Activated gamma-delta T cell treated with anti-CD3 and anti-CD28 coated beads, Interleukin-2, amount 50 U/mL, for 16 hours (primary cell): ENCODE measurements around the gene CBX3.
"Not testable (repeated sequence)": the region's sequence is repeated elsewhere in the genome, so short reads cannot be mapped to it uniquely, and the experiment has no call there.

Source experiments
- DNase-seq: peaks from one replicate; pipeline ENCODE4 v3.0.0-alpha.2; 2020; ENCODE audit warnings: low read depth

The CBX3 gene

DNA sequence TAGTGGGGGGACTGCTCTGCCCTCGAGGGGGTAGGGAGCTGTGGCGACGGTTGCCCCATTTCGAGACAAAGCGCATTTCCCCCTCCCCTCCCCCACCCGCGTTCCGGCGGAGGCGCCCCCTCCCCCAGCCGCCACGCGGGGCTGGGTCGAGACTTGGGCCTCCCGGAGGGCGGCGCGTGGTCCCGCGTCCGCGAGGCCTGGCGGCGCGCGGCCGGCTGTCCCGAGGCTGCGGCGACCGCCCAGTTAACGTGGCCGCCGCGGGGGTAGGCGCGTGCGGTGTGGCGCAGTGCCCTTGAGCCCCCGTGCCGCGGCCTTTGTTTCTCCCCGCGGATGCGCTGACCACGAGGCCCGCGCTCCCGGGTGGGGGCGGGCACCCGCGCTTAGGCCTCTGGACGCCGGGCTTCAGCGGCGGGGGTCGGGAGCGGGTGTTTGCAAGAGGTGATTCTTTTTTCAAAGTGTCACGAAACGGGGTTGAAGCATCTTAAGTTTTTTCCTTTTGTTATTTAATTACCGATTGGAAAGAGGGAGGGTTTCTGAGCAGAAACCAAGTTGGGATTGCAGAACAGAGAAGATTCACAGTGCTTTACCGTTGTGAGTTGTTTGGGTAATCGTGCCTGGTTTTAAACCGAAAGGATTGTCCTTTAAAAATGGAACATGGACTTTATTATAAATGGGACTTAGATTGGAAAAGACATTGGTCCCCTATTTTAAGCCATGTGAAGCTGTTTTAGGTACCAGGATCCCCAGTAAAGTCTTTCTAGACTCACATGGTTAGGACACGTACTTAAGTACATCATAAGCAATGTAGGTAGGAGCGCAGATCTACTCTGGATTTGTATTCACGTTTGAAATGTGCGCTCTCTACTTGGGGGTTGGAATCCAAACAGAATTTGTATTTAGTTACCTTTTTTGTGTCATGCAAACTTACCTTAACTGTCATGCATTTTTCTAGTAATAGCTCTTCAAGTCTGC lies 760 bp downstream of the CBX3 start:
- DNase-seq, result peak; percentile 46

DNA sequence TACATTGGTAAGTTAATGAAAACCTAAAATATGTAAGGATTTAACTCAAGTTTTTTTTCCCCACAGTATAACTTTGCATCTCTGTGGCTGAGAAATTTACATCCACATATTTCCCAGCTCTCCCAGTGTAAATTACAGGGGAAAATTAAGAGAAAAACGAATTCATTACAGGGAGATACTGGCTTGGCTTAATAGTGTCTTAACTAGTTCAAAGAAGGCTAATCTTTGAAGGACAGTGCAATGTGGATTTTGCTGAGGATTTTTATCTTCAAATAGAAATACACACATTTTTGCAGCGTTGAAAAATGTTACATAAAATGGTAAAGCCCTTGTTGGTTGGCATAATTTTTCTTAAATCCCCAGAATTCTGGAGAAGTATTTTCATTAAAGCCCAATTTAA lies 1.5 kb downstream of the CBX3 start:
- DNase-seq, result no peak

DNA sequence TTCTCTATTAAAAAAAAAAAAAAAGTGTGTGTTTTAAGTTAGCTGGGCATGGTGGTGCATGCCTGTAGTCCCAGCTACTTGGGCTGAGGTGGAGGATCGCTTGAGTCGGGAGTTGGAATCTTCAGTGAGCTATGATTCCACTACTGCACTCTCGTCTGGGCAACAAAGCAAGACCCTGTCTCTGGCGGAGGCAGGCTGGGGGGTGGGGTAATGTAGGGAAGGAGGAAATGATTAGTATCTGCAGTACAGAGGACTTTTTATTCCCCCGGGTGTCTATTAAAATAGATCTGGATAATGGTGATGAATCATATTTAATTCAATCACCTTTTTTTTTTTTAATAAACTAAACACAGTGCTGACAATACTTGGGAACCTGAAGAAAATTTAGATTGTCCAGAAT lies 6.5 kb downstream of the CBX3 start:
- no peak for DNase-seq

DNA sequence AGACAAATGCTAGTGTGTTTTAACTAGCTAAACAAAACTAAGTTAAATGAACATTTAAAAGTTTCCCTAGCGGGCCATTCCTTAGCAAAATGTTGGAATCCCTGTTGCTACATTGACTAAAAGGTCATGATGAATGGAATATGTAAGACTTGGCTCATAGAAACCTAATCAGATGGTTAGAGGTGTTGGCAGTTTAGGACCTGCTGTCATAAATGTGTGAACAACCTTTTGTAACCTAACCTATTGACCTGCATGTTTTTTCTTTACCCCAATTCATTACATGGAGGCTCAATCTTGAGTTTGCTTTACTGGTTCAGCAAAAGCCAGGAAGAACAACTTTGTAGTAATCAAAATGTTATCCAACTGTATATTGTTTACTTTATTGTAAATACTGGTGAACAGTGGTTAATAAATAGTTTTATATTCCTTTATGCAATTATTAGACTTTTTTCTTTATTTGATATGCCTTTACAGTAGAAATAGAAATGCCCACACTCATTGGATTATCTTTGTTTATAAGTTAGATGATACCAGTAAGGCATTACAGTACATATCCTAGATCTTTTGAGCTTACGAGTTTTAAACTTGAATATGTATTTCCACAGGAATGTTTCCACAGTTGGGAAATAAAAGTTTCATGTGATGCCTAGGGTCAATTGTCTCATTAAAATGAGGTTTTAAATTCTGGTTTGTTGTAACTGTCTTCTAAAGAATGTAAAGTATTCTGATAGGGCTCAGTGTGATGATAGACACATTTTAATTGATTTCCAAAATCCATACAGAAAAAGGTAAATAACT lies 11.6 kb downstream of the CBX3 start:
- DNase-seq, result no peak

DNA sequence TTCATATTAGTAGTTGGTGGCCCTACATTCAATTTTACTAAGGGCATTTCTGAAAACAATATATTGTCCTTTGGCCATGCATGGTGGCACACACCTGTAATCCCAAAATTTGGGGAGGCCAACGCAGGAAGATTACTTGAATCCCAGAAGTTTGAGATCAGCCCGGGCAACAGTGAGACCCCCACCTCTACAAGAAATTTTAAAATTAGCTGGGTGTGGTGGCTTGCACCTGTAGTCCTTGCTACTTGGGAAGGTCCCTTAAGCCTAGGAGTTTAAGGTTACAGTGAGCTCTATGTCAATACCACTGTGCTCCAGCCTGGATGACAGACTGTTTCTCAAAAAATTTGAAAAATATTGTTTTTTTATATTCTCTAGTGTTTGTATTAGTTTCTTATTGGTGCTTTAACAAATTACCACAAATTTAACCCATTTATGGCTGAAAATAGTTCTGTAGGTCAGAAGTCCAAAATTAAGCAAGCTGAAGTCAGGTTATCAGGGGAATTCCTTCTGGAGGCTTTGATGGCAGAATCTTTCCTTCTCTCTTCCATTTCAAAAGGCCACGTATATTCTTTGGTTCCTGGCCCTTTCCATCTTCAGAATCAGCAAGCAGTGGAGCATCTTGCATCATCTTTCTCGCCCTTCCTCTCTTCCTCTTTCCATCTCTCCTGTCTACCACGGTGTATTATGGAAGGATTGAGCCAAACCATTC lies 12.4 kb downstream of the CBX3 start:
- DNase-seq, result no peak

DNA sequence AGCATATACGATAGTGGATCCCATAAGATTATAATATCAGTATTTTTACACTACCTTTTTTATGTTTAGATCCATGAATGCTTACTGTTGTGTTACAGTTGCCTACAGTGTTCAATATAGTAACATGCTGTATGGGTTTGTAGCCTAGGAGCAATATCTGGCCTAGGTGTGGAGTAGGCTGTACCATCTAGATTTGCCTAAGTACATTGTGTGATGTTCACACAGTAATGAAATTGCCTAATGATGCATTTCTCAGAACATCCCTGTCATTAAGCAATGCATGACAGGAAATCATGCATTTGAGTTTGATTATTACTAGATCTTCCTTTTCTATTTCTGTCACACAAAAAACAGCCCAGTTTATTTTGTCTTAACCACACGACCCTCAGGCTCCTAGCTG lies 14.5 kb downstream of the CBX3 start:
- no peak for DNase-seq

DNA sequence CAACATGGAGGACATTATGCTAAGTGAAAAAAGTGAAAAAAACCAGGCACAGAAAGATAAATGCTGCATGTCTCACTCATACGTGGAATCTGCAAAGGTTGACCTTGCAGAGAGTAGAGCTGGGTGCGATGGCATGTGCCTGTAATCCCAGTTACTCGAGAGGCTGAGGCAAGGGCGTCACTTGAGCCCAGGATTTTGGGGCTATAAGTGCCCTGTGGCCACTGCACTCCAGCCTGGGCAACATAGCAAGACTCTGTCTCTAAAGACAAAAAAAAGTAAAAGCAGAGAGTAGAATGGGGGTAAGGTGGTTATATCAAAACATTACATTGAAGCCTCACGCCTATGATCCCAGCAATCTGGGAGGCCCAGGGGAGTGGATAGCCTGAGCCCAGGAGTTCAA lies 22.8 kb downstream of the CBX3 start:
- no peak for DNase-seq

DNA sequence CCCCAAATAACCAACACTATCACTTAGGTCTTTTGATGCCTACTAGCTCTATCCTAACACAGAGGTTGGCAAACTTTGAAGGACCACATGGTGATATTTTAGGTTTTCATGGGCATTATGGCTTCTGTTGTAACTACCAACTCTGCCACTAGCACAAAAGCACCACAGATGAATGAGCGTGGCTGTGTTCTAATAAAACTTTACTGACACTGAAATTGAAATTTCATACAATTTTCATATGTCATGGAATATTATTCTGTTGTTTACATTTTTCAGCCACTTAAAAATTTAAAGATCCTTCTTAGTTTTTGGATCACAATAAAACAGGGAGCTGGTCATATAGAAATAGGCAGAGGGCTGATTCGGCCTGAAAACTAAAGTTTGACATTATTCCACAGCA lies 26.4 kb downstream of the CBX3 start:
- no peak for DNase-seq

DNA sequence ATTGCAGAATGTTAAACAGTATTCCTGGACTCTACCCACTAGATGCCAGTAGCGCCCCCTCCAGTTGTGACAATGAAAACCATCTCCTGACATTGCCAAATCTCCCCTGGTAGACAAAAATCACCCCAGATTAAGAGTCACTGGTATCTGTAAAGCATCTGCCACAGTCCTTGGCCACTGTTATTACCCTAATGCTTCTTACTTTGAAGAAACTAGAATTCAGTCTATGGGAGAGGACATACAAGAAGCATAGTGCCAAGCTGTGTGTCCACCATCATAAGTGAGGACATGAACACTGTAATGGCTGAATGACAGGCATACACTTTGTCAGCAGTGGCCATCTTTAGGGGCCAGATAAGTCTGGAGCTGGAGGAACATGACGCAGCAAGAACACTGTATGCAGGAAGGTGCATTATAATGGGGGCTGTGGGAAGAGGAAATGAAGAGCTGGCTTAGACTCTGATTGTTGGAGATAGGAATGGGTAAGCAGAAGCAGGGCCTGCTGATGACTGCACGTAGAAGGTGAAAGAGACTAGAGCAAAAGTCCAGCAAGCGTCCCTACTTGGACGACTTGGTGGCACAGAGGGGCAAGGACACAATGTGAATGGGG lies 32.5 kb downstream of the CBX3 start:
- no peak for DNase-seq

DNA sequence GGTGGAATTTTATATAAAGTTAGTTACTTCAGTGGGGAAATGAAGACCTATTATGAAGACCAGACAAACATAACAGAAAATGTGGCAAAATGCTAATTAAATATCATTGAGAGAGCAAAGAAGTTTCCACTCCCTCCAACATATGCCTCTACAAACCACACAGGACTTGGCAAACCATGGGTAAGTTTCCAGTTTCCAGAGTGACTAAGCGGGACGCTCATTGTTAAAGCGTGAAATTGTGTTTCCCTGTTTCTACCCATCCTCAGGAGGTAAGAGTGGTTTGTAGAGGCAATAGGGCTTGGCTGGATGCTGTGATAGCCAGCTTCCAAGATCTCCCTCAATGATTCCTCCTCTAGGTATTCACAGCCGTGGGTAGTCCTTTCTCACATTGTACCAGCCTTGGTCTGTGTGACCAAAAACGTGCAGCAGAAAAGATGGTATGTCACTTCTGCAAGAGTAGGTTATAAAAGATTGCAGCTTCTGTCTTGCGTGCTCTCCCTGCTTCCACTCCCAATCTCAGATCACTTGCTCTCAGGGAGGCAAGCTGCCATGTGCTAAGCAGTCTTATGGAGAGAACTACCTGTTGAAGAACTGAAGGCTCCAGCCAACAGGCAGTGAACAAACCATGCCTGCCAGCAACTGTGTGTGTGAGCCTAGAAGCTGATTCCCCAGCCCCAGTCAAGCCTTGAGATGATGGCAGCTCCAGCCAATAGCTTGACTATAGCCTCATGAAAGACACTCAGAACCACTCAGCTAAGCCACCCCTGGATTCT lies 35.7 kb downstream of the CBX3 start:
- DNase-seq, result no peak

DNA sequence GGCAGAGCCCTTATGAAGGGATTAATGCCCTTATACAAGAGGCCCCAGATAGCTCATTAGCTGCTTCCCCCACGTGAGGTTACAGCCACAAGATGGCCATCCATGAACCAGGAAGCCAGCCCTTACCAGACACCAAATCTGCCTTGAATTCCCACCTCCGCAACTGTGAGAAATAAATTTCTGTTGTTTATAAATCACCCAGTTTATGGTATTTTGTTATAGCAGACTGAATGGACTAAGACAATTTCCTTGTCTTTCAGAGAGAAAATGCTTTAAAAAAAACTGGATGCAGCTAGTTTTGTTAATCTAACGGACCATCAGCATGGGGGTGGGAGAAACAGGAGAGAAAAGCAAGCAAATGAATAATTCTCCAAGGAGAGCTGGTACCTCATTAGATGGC lies 36.5 kb downstream of the CBX3 start:
- no peak for DNase-seq

DNA sequence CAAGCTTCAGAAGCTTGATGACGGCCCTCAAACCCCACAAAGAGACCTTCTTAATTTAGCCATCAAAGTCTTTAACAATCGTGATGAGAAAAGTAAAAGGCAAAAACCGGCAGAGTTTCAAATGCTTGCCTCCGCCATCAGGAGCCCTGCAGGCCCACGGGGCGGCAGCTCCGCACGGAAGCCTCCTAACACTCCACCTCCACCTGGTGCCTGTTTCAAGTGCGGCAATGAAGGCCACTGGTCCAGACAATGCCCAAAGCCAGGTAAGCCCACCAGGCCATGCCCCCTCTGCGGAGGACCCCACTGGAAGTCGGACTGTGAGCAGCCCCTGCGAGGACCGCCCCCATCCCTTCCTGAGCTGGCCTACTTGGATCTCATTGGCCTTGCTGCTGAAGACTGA lies 43.6 kb downstream of the CBX3 start:
- no peak for DNase-seq

DNA sequence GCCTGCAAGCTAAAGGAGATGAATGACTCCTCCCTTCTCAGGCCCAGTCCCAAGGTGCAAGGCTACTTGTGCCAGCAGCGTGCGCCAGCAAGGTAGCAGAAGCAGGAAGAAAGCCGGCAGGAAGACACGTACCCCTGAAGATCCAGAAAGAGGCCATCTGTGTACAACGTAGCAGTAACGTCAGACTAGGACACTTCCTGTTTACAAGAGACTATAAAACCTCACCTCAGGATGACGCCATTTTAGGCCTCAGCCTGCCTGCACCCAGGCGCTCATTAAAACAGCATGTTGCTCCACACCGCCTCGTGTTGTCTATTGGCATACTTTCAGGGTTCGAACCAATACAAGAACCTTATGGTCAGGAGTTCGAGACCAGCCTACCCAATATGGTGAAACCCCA lies 48.7 kb downstream of the CBX3 start:
- no peak for DNase-seq

DNA sequence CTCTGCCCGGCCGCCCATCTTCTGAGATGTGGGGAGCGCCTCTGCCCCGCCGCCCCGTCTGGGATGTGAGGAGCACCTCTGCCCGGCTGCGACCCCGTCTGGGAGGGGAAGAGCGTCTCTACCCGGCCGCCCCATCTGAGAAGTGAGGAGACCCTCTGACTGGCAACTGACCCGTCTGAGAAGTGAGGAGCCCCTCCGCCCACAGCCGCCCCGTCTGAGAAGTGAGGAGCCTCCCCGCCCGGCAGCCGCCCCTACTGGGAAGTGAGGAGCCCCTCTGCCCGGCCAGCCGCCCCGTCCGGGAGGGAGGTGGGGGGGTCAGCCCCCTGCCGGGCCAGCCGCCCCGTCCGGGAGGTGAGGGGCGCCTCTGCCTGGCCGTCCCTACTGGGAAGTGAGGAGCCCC lies 60.3 kb downstream of the CBX3 start:
- DNase-seq, result not testable (repeated sequence)
